Smooth muscle cell (in vitro differentiated cells): ENCODE measurements around the gene TSEN2. TPM values are rescaled to one million over a fixed set of nuclear protein-coding genes. Genes with fewer than 3 reads are reported as not detected.

Source experiments
- DNase-seq: peaks from one replicate; lab custom pipeline; 2025; ENCODE audit not compliant: unreplicated experiment; lab: John Stamatoyannopoulos, UW
- H2AFZ ChIP-seq: fragments of 200-600 bp; sonication (generic); 2 replicates; pipeline ENCODE4 v1.6.0; 2016; ENCODE audit warnings: antibody characterized with exemption, low read depth, mild to moderate bottlenecking
- H3F3A ChIP-seq: fragments of 200-600 bp; sonication (generic); 2 replicates; pipeline ENCODE4 v1.6.0; 2017; ENCODE audit warnings: antibody characterized with exemption, low read depth
- H3K27ac ChIP-seq: fragments of 200-600 bp; sonication (generic); 2 replicates; pipeline ENCODE4 v1.5.1; 2016; ENCODE audit warnings: low read depth, mild to moderate bottlenecking
- H3K27me3 ChIP-seq: fragments of 200-600 bp; sonication (generic); 2 replicates; pipeline ENCODE4 v1.6.1; 2016; ENCODE audit warnings: low read depth, mild to moderate bottlenecking
- H3K36me3 ChIP-seq: fragments of 200-600 bp; sonication (generic); 2 replicates; pipeline ENCODE4 v1.5.1; 2016; ENCODE audit warnings: low read depth
- H3K4me1 ChIP-seq: fragments of 200-600 bp; sonication (generic); 2 replicates; pipeline ENCODE4 v1.5.1; 2016; ENCODE audit warnings: low read depth
- H3K4me2 ChIP-seq: fragments of 200-600 bp; sonication (generic); 2 replicates; pipeline ENCODE4 v1.6.0; 2016; ENCODE audit warnings: mild to moderate bottlenecking
- H3K4me3 ChIP-seq: fragments of 200-600 bp; sonication (generic); 2 replicates; pipeline ENCODE4 v1.5.1; 2016; ENCODE audit warnings: mild to moderate bottlenecking
- H3K79me2 ChIP-seq: fragments of 200-600 bp; sonication (generic); 2 replicates; pipeline ENCODE4 v1.6.0; 2016; ENCODE audit warnings: low read depth, mild to moderate bottlenecking
- H3K9ac ChIP-seq: fragments of 200-600 bp; sonication (generic); 2 replicates; pipeline ENCODE4 v1.6.0; 2016; ENCODE audit warnings: low read depth
- H3K9me3 ChIP-seq: fragments of 200-600 bp; sonication (generic); replicated peaks from 2 replicates; pipeline ENCODE4 v1.5.1; 2016; ENCODE audit warnings: low read depth
- H4K20me1 ChIP-seq: fragments of 200-600 bp; sonication (generic); 2 replicates; pipeline ENCODE4 v1.6.0; 2016; ENCODE audit warnings: low read depth
- CTCF ChIP-seq: fragments of 200-600 bp; sonication (generic); IDR thresholded peaks from 2 replicates; pipeline ENCODE4 v1.5.1; 2017; ENCODE audit warnings: borderline replicate concordance, mild to moderate bottlenecking, antibody characterized with exemption; ENCODE audit not compliant: insufficient read depth, poor library complexity, severe bottlenecking
- WGBS: methylation state at CpG from one replicate; pipeline ENCODE4 v1.1.7; 2016; ENCODE audit warnings: low lambda C conversion rate; 5-methylcytosine and 5-hydroxymethylcytosine counted together
- polyA plus RNA-seq: library from polyadenylated mRNA; unstranded; fragments of >200 nt; fragmentation: Nextera tagmentation; extraction: Ambion mirVana; gene quantifications from 2 replicates; pipeline ENCODE4 v1.2.1, GENCODE V29; 2016
- total RNA-seq: library from RNA; depleted of rRNA; stranded (reverse); fragments of >200 nt; gene quantifications from 2 replicates; pipeline ENCODE4 v1.2.3, GENCODE V29; 2014

The TSEN2 gene
- total and polyA plus RNA-seq, 2 experiments from 2014 or later: 3.6 to 3.9 TPM

- H3K4me3 ChIP-seq: no peak overlapping the region
- H4K20me1 ChIP-seq: no peaks in the 10 kb centered on the region
- H3K9me3 ChIP-seq: no peaks in the 10 kb centered on the region
- no peak overlapping the region for H3K27ac ChIP-seq
- no peak for TF ChIP-seq CTCF
- DNase-seq: no peak
- no peak overlapping the region for H2AFZ ChIP-seq
- H3K4me2 ChIP-seq: no peak overlapping the region
- WGBS: 91% methylated on average over 13 of the region's 13 CpGs
- no peaks in the 10 kb centered on the region for H3F3A ChIP-seq
- H3K4me1 ChIP-seq: no peaks in the 10 kb centered on the region
- H3K9ac ChIP-seq: no peak overlapping the region
- no peaks in the 10 kb centered on the region for H3K27me3 ChIP-seq
- H3K36me3 ChIP-seq: no peaks in the 10 kb centered on the region
- no peaks in the 10 kb centered on the region for H3K79me2 ChIP-seq
These were observed 46.4 kb upstream of the TSEN2 start for GRCh38 chr3:12437861-12438260.

GRCh38 chr3:12438318-12438717 lies 46.0 kb upstream of the TSEN2 start:
- no peaks in the 10 kb centered on the region for H3K9me3 ChIP-seq
- TF ChIP-seq CTCF: no peak
- no peak overlapping the region for H3K4me2 ChIP-seq
- WGBS: 79% methylated on average over 4 of the region's 4 CpGs
- H3K27me3 ChIP-seq: no peaks in the 10 kb centered on the region
- no peak overlapping the region for H3K4me3 ChIP-seq
- no peak overlapping the region for H3K27ac ChIP-seq
- no peaks in the 10 kb centered on the region for H3K36me3 ChIP-seq
- H3F3A ChIP-seq: no peaks in the 10 kb centered on the region
- no peak overlapping the region for H3K9ac ChIP-seq
- DNase-seq: no peak
- H3K4me1 ChIP-seq: no peaks in the 10 kb centered on the region
- no peak overlapping the region for H2AFZ ChIP-seq
- H3K79me2 ChIP-seq: no peaks in the 10 kb centered on the region
- no peaks in the 10 kb centered on the region for H4K20me1 ChIP-seq

- Histone ChIP-seq H3K27ac (no peak overlapping the region), H3K79me2 (no peaks in the 10 kb centered on the region), H3K4me3 (no peak overlapping the region), H3K9me3 (no peaks in the 10 kb centered on the region), H4K20me1 (no peaks in the 10 kb centered on the region), H3K4me2 (no peak overlapping the region), H2AFZ (no peak overlapping the region), H3K27me3 (no peaks in the 10 kb centered on the region), H3K9ac (no peak overlapping the region), H3K4me1 (peaks cover 3% of the 10 kb centered on the region), H3F3A (peaks cover 8% of the 10 kb centered on the region), H3K36me3 (no peaks in the 10 kb centered on the region)
- 82% methylated on average over 11 of the region's 11 CpGs for WGBS
- no peak for TF ChIP-seq CTCF
- DNase-seq: no peak
These were observed 44.9 kb upstream of the TSEN2 start for GRCh38 chr3:12439161-12439940.
